Lung (tissue), 12 donors: ENCODE results near the gene CMKLR1. TPM values are rescaled to one million over a fixed set of nuclear protein-coding genes. Genes with fewer than 3 reads are reported as not detected.

Experiments
- ATAC-seq: fragments of 200-7000 bp; cut with Tn5 transposase; one replicate; pipeline ENCODE4 v1.9.1; 2020; ENCODE audit warnings: moderate number of reproducible peaks; ENCODE audit not compliant: insufficient read depth, low FRiP score
- DNase-seq, 3 donors: peaks; one replicate each; pipeline ENCODE4 v3.0.0-alpha.2; 2013 to 2017
- H3K27ac ChIP-seq, 2 donors: one replicate each; pipeline ENCODE4 v1.5.1; 2013; ENCODE audit warnings: mild to moderate bottlenecking in 2 of 2, moderate library complexity in 2 of 2, control low read depth in 1 of 2, inconsistent platforms in 1 of 2, low read depth in 1 of 2, low read length in 1 of 2
- H3K27me3 ChIP-seq, 3 donors: one replicate each; pipeline ENCODE4 v1.5.1; 2013; ENCODE audit warnings: low read length in 2 of 3; ENCODE audit not compliant: control insufficient read depth in 3 of 3, insufficient read depth in 3 of 3
- H3K36me3 ChIP-seq, 4 donors: one replicate each; pipeline ENCODE4 v1.5.1; 2013; ENCODE audit warnings: low read length in 4 of 4, mild to moderate bottlenecking in 1 of 4, moderate library complexity in 1 of 4; ENCODE audit not compliant: control insufficient read depth in 4 of 4, insufficient read depth in 4 of 4
- H3K4me1 ChIP-seq, 5 donors: one replicate each; pipeline ENCODE4 v1.5.1; 2013; ENCODE audit warnings: low read length in 5 of 5, mild to moderate bottlenecking in 2 of 5, moderate library complexity in 1 of 5; ENCODE audit not compliant: control insufficient read depth in 5 of 5, insufficient read depth in 5 of 5
- H3K4me3 ChIP-seq: one replicate; pipeline ENCODE4 v1.5.1; 2013; ENCODE audit warnings: mild to moderate bottlenecking, control low read depth, moderate library complexity
- H3K9ac ChIP-seq, 2 donors: one replicate each; pipeline ENCODE4 v1.5.1; 2013; ENCODE audit warnings: low read length in 2 of 2, control low read depth in 1 of 2; ENCODE audit not compliant: insufficient read depth in 1 of 2
- H3K9me3 ChIP-seq, 4 donors: one replicate each; pipeline ENCODE4 v1.5.1; 2013; ENCODE audit warnings: low read length in 3 of 4, mild to moderate bottlenecking in 1 of 4, moderate library complexity in 1 of 4; ENCODE audit not compliant: control insufficient read depth in 4 of 4, insufficient read depth in 3 of 4
- CTCF ChIP-seq: IDR thresholded peaks from 2 replicates; pipeline ENCODE4 v1.5.1; 2012; ENCODE audit warnings: mild to moderate bottlenecking; ENCODE audit errors: control extremely low read depth, extremely low read depth
- WGBS, 2 donors: extraction: QIAGEN DNeasy Blood & Tissue Kit; methylation state at CpG; one replicate each; pipeline ENCODE4 v1.1.7; 2013; 5-methylcytosine and 5-hydroxymethylcytosine counted together
- polyA plus RNA-seq, 2 donors: library from polyadenylated mRNA; stranded (reverse); fragments of 200-250 nt; gene quantifications; one replicate each; pipeline ENCODE4 v1.2.1, GENCODE V29; 2013
- total RNA-seq, 2 donors: library from RNA; depleted of rRNA in 1 of 2; stranded (reverse); fragments of >200 nt in 1 of 2; gene quantifications; one replicate each; pipeline ENCODE4 v1.2.1, GENCODE V29; 2014 to 2021
- donor health status: control.
- donor health status: control.
- donor health status: Bipolar disorder and iron deficiency.
- donor health status: healthy.
- donor health status: DM: yes; HTN: yes; CAD: no.

Gene CMKLR1
- total and polyA plus RNA-seq, 4 donors, result 4.4 to 20.5 (median 17.5) TPM

GRCh38 chr12:108370415-108370814 is 31.3 kb upstream of the CMKLR1 start:
- ATAC-seq (no peak), DNase-seq (no peak)
- H3K27ac ChIP-seq, result no peak overlapping the region
- TF ChIP-seq CTCF, result no peak
- peaks cover 0 to 2% (median 0%) of the 10 kb centered on the region in 5 donors for H3K4me1 ChIP-seq
- WGBS, 2 donors, result 83 to 89% methylated on average over 5 of the region's 5 CpGs
- no peak overlapping the region for H3K9ac ChIP-seq
- peaks cover 0 to 7% (median 6%) of the 10 kb centered on the region in 4 donors for H3K9me3 ChIP-seq
- H3K4me3 ChIP-seq, result no peak overlapping the region
- H3K27me3 ChIP-seq, result peaks cover 0 to 3% (median 0%) of the 10 kb centered on the region in 3 donors
- no peaks in the 10 kb centered on the region for H3K36me3 ChIP-seq

- Histone ChIP-seq H3K4me3 (no peak overlapping the region), H3K27me3 (peaks cover 0 to 3% (median 0%) of the 10 kb centered on the region in 3 donors), H3K4me1 (peaks cover 0 to 2% (median 0%) of the 10 kb centered on the region in 5 donors), H3K9ac (no peak overlapping the region), H3K9me3 (peaks cover 0 to 7% (median 6%) of the 10 kb centered on the region in 4 donors), H3K27ac (no peak overlapping the region), H3K36me3 (no peaks in the 10 kb centered on the region)
- no peak for TF ChIP-seq CTCF
- WGBS, 2 donors, result 83 to 92% methylated on average over 5 of the region's 5 CpGs
- DNase-seq (no peak), ATAC-seq (no peak)
Observed at GRCh38 chr12:108369736-108370396, 30.8 kb upstream of the CMKLR1 start.

- no peak for TF ChIP-seq CTCF
- no peak overlapping the region for H3K4me3 ChIP-seq
- 96 to 100% methylated on average over 2 of the region's 2 CpGs for WGBS, 2 donors
Observed at GRCh38 chr12:108368089-108368488, 29.0 kb upstream of the CMKLR1 start.

GRCh38 chr12:108367436-108367835 is 28.3 kb upstream of the CMKLR1 start:
- DNase-seq, result no peak
- Histone ChIP-seq H3K4me1 (peaks cover 0 to 5% (median 0%) of the 10 kb centered on the region in 5 donors), H3K9ac (no peak overlapping the region), H3K36me3 (no peaks in the 10 kb centered on the region), H3K9me3 (no peaks in the 10 kb centered on the region), H3K27ac (no peak overlapping the region), H3K27me3 (peaks cover 0 to 3% (median 0%) of the 10 kb centered on the region in 3 donors), H3K4me3 (no peak overlapping the region)
- TF ChIP-seq CTCF, result no peak
- WGBS, 2 donors, result 55 to 69% methylated on average over 7 of the region's 7 CpGs
- peak; percentile 66 for ATAC-seq

More at GRCh38 chr12:108368089-108368488, 29.0 kb upstream of the CMKLR1 start:
- DNase-seq, result no peak
- no peaks in the 10 kb centered on the region for H3K36me3 ChIP-seq
- no peak overlapping the region for H3K9ac ChIP-seq
- no peak for ATAC-seq
- H3K27me3 ChIP-seq, result peaks cover 0 to 3% (median 0%) of the 10 kb centered on the region in 3 donors
- peaks cover 0 to under 1% (median 0%) of the 10 kb centered on the region in 4 donors for H3K9me3 ChIP-seq
- peaks cover 0 to 5% (median 0%) of the 10 kb centered on the region in 5 donors for H3K4me1 ChIP-seq
- no peak overlapping the region for H3K27ac ChIP-seq
